Suppressor macrophage treated with lipopolysaccharide for 1 hour (primary cell): Measurements from ENCODE around the gene KLHL35.
"Not testable (repeated sequence)": the region's sequence is repeated elsewhere in the genome, so short reads cannot be mapped to it uniquely, and the experiment has no call there.

Experiments
- DNase-seq, 3 donors: peaks; one replicate each; pipeline ENCODE4 v3.0.0-alpha.2; 2020 to 2022

Gene KLHL35

DNA sequence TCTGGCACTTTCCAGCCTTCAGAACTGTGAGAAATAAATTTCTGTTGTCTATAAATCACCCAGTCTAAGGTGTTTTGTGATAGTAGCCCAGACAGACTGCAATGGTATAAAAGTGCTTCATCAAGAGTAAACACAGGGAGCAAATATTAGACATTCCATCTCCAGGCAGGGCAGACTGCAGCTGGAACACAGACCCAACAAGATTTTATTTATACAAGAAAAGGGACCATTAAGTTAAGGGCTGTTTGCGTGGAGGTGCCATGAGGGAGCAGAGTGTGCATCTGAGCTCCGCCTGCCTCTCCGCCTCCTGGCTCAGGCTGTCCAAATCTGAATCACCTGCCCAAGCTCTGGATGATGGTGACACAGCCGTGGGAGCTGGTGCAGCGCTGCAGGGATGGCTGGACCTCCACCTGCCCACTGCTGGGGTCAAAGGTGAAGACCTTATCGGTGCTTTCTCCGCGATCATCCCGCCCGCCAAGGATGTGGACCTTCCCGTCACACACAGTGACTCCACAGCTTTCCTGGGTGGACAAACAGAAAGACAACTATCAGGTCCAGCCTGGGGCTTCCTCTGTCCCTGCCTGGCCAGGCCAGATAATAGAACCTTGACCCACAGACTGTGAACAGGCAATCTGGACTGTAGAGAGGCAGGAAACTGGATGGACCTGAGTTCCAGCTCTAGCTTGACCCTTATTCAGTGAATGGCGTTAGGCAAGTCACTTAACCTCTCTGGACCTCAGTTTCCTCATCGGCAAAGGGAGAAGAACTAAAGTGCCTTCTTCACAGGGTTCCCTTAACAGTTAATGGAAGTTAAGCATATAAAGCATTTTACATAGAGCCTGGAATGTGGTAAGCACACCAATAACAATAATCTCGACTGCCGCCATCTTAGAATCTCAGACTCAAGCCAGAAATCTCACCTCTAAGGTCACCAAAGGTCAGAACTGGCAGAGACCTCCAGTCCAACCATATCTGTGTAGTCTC is 10.5 kb downstream of the KLHL35 start:
- DNase-seq: no peak

DNA sequence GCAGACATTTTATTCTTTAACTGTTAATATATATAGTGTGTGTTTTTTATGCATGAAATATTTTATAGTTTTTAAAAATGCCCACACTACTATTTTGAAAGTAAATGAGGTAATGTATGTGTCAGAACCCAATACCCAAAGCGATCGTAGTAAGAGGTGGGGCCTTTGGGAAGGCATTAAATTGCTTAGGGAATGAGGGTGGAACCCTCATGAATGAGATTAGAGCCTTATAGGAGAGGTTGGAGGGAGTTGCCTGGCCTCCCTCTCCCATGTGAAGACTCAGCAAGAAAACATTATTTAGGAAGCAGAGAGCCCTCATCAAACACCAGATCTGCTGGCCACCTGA is 11.1 kb downstream of the KLHL35 start:
- DNase-seq: no peak

DNA sequence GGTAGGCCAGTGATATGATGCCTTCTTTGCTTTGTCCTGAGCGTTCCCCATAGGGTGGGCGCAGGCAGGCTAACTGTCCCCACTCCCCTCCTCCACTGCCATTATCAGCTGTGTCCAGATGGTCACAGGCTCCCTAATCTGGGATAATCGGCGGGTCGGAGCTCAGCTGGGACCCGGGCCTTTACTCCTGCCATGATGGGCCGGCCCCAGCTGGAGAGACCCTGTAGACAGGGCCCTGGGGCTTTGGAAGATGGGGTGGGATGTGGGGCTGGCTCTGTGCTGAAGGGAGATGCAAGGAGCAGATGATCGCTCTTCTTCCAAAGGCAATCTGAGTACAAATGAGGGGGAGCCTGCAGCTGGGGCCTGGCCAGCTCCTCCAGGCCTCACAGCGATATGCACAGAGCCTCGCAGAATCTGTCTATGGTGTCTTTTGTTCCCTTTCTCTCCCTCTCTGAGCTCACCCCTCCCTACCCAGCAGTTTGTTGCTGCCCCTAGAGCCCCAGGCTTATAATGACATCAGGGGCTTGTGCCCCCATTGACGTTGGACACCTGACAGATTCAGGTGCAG is 11.9 kb downstream of the KLHL35 start:
- no peak for DNase-seq

DNA sequence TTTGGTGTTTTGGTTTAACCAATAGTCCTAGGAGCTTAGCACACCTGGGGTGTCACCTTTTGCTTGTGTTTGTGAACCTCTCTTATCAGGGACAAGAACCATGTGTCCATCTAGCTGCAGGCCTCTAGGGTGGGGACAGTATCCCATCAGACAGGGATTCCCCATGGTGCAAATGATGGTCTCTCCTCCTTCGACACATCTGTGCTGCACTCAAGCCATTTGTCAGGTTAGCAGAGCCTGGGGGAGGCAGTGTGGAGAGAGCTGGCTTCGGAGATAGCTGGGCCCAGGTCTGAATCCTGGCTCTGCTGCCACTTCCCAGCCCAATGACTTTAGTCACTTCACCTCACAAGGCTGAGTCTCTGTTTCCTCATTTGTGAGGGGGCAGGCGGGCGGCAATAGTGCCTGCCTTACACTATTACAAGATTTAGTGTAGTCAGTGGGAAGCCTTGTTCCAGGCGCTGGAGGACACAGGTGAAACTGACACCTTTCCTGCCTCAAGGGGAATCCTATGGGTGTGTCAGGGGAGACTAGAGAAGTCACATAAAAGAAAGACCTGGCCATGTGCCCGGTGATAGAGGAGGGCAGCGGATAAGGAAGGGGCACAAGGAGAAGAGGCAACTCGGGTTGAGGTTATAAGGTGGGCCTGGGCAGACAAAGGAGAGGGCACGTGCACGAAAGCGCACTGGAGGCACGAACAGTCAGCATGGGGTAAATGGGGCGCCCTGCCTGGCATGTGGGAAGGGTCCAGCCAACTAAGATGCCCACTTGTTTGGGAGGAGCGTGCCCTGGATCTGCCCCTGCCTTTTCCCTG is 12.6 kb downstream of the KLHL35 start:
- DNase-seq: no peak

DNA sequence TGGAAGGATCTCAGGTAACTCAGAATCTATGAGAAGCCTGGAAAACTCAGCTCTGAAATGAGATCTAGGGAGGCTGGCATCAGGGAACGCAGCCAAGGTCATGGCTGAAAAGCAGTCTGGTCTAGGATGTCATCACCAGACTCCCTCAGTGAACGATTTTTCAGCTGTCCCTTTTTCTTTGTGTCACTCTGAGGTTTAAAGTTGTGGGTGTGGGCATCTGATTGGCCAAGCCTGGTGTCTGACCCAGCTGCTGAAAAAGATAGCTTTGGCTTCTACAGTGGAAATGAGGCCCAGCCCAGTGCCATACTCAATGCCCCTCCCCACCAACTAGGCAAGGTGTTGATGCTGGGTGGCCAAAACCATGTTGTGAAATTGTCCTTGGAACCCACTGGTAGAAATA is 19.1 kb downstream of the KLHL35 start:
- DNase-seq: no peak

DNA sequence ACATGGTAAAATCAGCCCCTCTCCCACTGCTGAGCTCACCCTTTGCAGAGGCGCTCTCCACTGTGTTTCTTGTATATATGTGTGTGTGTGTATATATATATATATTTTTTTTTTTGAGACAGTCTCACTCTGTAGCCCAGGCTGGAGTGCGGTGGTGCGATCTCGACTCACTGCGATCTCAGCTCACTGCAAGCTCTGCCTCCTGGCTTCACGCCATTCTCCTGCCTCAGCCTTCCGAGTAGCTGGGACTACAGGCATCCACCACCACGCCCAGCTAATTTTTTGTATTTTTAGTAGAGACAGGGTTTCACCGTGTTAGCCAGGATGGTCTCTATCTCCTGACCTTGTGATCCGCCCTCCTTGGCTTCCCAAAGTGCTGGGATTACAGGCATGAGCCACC is 19.9 kb downstream of the KLHL35 start:
- not testable (repeated sequence) for DNase-seq

DNA sequence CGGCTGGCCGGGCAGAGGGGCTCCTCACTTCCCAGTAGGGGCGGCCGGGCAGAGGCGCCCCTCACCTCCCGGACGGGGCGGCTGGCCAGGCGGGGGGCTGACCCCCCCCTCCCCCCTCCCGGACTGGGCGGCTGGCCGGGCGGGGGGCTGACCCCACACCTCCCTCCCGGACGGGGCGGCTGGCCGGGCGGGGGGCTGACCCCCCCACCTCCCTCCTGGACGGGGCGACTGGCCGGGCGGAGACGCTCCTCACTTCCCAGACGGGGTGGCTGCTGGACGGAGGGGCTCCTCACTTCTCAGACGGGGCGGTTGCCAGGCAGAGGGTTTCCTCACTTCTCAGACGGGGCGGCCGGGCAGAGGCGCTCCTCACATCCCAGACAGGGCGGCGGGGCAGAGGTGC is 23.0 kb downstream of the KLHL35 start:
- not testable (repeated sequence) for DNase-seq

DNA sequence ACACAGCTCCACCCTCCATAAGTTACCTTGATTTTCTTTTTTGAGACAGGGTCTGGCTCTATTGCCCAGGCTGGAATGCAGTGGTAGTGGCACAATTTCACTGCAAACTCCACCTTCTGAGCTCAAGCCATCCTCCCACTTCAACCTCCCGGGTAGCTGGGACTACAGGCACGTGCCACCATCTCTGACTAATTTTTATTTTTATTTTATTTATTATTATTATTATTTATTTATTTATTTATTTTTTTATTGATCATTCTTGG is 24.1 kb downstream of the KLHL35 start:
- no peak for DNase-seq

DNA sequence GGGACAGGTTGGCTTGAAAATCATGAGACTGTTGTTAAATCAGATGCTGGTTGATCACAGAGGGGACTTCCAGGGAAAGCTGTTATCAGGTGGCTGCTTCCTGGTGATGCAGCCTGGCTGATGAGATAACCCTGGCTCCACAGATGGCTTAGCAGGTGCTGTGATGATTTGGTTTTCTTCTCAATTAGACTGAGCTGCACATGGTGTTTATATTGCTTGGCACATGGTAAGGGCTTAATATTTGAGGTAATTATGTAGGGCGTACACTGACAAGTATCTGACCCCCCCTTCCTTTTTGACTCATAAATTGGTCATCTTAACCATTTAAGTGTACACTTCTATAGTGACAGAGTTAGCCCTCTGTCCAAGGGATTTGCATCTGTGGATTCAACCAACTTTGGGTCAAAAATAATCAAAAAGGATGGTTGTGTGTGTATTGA is 26.6 kb downstream of the KLHL35 start:
- no peak for DNase-seq

DNA sequence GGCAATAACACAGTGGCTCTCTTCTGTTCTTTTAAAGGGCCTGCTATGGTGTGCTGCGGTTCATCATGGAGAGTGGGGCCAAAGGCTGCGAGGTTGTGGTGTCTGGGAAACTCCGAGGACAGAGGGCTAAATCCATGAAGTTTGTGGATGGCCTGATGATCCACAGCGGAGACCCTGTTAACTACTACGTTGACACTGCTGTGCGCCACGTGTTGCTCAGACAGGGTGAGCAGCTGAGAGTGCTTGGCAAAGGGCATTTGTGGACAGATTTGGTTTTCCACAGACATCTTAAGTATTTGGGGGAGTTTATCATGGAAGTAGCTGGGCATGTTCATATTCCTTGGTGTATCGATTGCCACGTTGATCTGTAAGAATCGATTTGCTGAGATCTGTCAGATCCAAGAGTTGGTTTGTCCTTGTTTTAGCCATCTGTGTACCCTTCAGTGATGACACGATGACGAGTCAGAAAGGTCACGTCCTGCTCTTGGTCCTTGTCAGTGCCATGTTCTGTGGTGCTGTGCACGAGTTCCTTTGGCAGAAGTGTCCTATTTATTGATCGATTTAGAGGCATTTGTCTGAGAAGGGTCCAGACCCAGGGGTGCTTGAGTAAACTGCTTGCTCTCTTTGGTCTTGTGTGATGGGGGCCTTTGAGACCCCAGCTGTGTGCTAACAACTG is 28.9 kb downstream of the KLHL35 start:
- DNase-seq: no peak

DNA sequence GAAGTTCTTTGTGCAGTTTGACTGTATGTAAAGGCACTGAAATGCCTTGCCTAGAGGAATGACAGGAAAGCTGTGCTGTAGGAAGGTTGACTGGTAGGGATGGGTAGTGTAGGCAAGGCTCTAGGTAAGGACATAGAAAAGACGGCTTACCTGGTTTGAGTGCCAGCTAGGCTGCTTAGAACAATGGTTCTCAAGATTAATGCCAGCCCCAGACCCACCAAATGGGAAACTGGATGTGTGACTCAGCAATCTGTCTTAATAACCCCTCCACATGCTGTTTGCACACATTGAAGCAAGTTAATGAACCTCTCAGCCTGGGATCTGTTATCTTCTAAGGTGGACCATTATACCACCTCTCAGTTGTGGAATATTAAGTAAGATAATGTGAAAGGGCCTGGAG is 30.0 kb downstream of the KLHL35 start:
- DNase-seq: no peak

DNA sequence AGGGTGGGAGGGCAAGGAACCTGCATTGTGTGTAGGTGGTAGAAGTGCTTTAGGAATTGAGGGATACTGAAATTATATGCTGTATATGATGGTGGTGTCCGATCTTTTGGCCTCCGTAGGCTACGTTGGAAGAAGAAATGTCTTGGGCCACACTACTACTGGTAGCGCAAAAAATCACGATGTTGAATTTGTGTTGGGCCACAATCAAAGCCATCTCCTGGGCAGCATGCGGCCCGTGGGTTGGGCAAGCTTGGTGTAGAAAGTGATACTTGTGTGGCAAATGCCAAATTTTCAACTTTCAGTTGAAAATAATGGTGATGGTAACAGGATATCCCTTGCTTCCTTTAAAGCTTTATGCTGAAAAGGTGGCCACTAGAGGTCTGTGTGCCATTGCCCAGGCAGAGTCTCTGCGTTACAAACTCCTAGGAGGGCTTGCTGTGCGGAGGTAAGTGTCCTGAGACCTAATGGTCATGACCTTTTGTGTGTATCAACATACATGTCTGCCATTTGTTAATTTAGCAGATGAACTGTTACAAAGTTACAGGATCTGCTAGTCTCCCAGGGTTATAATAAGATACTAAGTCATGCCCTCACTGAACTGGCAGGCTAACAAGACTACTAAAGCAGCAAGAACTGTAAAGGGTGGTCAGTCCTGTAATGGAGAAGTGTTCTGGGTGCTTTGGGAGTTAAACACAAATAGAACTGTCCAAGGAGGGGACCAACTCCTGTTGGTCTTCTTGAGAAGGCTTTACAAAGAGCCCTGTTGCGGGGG is 30.8 kb downstream of the KLHL35 start:
- no peak for DNase-seq

DNA sequence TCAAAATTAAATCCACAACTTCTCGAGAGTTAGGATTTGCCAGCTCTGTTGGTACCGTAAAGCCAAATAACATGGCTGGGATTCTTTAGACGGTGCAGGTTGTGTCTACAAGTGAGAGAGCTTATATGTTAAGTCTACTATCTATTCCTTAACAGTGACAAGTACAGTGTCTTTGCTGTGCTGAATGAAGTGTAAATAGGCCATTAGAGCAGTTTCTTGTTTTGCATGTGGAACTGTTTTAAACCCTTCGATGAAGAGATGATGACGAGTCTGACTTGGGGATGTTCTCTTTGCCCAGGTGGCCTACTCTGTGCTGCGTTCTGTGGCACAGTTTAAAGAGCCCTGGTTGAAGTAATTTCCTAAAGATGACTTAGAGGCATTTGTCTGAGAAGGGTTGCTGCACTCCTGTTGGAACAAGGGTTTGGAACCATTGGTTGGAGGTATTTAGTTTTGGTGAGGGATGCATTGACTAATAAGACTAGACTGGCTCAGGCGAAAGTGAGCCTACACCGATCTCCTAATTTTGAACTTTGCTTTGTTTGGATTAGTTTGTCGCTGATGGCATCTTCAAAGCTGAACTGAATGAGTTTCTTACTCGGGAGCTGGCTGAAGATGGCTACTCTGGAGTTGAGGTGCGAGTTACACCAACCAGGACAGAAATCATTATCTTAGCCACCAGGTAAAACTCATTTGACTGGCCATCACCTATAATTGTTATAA is 32.7 kb downstream of the KLHL35 start:
- peak in 2 of 3 donors; percentile 23 to 24 for DNase-seq

DNA sequence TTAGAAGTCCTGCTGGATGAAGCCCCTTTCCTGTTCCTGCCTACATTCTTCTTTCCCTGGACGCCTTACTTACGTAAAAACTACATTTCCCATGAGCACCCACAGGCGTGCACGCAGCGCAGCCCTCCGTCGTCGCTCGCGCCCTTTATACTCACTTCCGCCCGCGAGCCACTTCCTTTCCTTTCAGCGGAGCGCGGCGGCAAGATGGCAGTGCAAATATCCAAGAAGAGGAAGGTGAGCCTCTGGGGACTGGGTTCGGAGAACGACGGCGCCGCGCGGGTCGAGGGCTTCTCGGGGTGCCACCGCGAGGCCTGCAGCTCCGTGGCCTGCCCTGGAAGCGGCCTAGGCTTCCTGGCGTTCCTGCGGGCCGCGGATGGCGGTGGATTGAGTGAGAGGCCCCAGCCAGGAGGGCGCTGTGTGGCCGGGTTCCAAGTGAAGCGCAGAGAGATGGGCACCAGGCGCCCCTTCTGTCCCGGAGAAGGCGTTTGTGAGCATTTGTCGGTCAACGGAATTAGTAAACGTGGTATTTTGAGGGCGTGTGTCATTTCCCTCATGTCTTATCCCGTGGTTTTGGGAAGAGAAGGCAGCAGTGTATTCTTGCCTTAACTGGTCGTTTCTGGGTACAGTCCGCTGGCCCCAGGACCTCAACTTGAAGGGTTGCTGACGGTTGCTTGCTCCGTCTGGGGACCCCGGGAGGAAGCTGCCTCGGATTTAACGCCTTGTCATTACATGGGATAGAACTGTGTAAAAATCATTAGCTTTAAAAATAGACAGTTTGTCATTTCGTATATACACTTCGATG is 33.5 kb downstream of the KLHL35 start, which contains the start of gene RPS3:
Gene RPS3 (plus strand): TSS at position 175 of the 802 bp plus-strand sequence. CDS start 30 bp downstream, at position 205.
- peak; percentile 95 to 96 (median 96) for DNase-seq

DNA sequence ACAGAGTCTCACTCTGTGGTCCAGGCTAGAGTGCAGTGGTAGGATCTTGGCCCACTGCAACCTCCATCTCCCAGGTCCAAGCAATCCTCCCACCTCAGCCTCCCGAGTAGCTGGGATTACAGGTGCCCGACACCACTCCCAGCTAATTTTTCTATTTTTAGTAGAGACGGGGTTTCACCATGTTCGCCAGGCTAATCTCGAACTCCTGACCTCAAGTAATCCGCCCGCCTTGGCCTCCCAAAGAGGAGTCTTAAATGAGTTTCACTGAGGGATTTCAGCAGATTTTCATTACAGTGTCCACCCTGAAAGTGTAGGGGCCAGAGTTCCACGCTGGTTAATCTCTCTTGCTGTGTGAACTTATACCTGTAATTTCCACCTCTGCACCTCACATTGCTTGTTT is 34.1 kb downstream of the KLHL35 start:
- DNase-seq: no peak

DNA sequence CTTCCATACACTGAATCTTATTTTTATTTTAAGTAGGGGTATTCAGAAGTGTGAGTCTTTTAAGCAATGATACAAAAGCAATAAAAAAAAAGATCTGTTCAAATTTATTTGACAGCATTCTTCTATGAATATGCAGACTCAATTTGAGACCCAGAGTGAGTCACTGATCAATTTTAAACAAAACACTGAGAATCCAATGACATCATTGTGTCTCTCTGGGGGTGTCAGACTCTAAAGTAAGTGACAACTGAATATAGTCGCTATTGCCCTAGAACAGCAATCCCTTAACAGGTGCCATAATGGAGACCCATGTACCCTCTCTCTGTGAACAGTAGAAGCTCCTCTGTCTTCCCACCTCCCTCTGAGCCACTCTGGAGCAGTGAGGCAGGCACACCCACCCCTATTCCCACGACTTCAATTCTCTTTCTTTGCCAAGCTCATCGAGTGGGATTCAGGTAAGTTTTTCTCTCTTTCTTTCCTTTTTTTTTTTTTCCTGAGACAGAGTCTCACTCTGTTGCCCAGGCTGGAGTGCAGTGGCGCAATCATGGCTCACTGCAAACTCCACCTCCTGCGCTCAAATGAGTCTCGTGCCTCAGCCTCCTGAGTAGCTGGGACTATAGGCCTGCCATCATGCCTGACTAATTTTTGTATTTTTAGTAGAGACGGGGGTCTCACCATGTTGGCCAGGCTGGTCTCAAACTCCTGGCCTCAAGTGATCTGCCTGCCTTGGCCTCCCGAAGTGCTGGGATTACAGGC is 38.7 kb downstream of the KLHL35 start:
- no peak for DNase-seq

DNA sequence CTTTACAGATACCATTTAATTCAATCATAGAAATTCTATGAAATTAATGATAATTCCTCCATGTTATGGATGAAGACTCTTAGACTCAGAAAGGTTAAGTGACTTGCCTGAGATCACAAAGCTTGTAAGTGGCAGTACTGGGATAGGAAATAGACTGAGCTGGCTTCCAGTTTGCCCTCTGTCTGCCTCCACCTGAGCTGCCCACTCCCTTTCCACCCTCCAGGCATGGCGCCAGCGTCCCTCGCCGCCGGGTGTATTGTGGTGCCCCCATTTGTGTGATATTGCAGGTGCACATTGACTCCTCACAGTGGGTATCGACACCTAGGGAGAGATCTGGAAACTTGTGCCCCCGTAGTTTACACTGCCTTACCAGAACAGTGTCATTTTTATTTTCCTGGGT is 43.1 kb downstream of the KLHL35 start:
- DNase-seq: no peak

DNA sequence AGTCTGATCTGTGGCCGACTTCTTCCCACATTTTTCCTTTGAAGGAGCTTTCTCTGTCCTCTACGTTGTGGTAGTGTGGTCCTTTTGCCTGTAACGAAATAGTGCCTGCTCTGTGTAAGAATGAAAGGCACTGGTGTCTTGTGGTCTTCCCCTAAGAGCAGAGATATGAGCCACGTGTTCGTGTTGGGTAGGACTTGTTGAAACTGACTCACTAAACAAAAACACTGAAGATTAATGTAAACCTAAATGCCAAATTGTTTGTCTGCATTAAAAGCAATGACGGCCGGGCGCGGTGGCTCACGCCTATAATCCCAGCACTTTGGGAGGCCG is 43.8 kb downstream of the KLHL35 start:
- no peak for DNase-seq

DNA sequence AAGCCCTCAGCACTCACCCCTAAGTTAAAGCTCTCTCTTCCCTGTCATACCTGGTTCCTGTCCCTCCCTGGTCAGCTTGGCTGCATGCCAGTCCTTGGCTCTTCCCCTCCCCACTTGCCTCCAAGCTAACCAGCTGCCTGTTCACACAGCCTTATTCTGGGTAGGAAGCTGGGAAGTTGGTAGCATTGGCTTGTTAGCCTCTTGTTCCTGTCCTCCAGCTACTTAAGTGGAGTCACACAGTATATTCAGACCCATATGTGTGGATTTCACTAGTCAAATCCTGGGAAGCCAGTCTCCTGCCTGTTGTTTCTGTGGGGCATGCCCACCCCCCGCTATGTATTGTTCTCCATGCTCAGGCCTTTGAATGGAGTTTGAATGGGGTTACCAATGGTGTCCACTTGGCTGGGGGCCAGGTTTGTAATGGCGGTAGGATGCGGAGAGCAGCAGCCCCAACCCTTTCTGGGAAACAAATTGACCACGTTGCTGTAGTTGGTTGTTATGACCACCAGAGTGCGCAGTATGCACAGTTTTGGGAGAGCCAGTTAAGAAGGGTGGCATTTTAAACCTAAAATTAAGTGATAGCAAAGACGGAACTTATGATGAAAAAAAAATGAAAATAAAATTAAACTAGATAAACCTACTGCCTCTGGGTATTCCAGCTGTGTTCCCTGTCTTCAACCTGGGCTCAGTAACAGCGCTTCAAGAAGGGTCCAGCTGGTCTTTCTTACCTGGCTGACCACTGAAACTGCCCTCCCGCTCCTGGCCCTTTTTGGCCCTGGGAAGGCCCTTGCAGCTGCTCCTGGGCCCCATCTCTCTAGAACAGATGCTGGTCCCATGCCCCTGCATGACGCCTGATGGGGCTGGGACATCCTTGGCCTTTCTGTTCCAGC is 44.4 kb downstream of the KLHL35 start:
- peak; percentile 77 to 87 (median 85) for DNase-seq
